Measurements from ENCODE around the gene NIF3L1.

The NIF3L1 gene

GRCh38 chr2:200888704-200889625 lies at the start of gene NIF3L1, which contains the start of gene PPIL3:
TSS of gene NIF3L1 (plus strand) at chr2:200889371. CDS start at chr2:200891944, 2,573 bp downstream.
TSS of gene PPIL3 (minus strand) at chr2:200889077. CDS start at chr2:200887615, 1,462 bp downstream.
- no peak for FAIRE-seq

GRCh38 chr2:200839513-200839912 lies 49.7 kb upstream of the NIF3L1 start:
- no peak for FAIRE-seq

DNA sequence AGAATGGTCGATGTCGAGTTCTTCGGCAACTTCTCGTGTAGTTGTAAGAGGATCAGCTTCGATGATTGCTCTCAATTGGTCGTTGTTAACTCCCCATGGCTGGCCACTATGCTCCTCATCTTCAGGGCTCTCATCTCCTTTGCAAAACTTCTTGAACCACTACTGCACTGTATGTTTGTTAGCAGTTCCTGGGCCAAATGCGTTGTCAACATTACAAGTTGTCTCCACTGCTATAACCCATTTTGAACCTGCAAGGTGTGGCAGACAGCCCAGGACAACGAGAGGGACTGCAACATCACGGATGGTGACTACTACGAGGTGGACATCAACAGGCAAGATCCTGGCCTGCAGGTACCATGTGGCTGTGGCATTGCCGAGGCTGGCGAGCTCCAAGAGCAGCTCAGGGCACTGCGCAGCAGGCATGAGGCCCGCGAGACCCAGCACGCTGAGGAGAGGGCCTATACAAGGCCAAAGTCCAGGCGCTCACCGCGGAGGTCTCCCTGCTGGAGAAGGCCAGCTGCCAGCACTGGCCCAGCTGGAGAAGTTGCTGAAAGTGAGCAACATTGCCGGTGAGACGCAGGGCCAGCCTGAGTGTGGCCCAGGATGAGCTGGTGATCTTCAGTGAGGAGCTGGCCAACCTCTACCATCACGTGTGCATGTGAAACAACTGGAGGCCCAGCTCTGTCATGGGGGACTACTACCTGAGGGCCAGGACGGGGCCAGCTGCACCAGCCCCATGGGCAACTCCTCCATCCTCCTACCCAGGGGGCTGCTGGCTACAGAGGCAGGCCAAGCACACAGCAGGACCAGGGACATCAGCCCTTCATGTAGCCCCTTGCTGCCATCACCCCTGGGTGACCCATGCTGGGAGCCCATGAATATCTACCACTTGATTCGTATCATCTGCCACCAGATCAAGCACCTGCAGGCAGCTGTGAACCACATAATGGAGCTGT lies 44.9 kb upstream of the NIF3L1 start:
- FAIRE-seq, result no peak

- FAIRE-seq, result no peak
Measured at GRCh38 chr2:200845194-200845593, 44.0 kb upstream of the NIF3L1 start.

DNA sequence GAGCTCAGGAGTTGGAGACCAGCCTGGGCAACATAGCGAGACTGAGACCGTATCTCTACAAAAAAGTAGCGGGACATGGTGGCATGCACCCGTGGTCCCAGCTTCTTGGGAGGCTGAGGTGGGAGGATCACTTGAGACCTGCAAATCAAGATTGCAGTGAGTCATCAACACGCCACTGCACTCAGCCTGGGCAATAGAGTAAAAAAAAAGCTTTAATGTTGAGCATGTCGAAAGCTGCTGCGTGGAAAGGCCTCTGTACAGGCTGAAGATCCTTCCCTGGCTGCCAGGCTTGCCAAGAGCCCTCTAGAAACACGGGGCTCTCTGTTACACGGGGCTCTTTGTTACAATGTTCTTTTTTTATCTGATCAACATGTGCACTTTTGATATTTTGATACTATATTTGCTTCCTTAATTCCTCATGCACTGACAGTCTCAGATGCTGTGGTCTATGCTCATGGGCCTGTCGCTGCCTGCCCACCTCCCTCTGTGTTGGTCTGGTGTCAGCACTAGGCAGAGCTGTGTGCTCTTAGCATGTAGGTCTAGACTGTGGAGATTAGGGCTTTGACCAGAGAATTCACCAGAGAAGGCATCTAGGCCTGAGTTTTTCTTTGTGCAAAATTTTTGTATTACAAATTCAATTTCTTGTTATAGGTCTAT lies 43.4 kb upstream of the NIF3L1 start:
- no peak for FAIRE-seq

DNA sequence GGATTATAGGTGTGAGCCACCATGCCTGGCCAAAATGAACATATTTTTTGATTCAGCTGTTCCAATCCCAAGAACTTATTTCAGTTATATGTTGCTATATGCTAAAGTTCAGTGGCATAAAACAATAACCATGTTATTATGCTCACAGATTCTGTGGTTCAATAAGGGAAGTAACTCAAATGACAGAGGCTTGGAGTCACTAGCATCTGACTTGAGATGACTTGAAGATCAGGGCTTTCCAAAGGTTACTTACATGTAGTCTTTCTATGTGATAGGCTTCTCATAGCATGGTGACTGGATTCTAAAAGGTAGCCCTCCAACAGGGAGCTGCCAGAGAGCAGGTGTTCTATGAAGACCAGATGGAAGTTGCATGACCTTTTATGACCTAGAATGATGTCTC lies 41.9 kb upstream of the NIF3L1 start:
- FAIRE-seq, result no peak

DNA sequence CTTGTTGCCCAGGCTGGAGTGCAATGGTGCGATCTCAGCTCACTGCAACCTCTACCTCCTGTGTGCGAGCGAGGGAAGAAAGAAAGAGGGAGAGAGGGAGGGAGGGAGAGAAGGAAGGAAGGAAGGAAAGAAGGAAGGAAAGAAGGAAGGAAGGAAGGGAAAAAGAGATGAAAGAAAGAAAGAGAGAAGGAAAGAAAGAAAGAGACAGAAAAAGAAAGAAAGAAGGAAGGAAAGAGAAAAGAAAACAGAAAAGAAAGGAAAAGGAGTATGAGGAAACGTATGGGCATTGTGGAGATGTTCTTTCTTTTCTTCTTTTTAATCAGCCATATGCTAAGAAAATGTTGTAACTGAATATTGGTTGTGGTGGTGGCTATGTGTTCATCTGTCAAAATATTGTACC lies 41.2 kb upstream of the NIF3L1 start:
- no peak for FAIRE-seq

- FAIRE-seq, result no peak
Measured at GRCh38 chr2:200850512-200851256, 38.5 kb upstream of the NIF3L1 start.

GRCh38 chr2:200851398-200852248 lies 37.5 kb upstream of the NIF3L1 start:
- FAIRE-seq, result no peak

GRCh38 chr2:200852605-200853004 lies 36.6 kb upstream of the NIF3L1 start:
- no peak for FAIRE-seq

- FAIRE-seq, result no peak
Measured at GRCh38 chr2:200856806-200857205, 32.4 kb upstream of the NIF3L1 start.

- no peak for FAIRE-seq
Measured at GRCh38 chr2:200860092-200860795, 28.9 kb upstream of the NIF3L1 start.

- FAIRE-seq, result no peak
Measured at GRCh38 chr2:200861617-200862155, 27.5 kb upstream of the NIF3L1 start.

- no peak for FAIRE-seq
Measured at GRCh38 chr2:200862532-200863000, 26.6 kb upstream of the NIF3L1 start.

DNA sequence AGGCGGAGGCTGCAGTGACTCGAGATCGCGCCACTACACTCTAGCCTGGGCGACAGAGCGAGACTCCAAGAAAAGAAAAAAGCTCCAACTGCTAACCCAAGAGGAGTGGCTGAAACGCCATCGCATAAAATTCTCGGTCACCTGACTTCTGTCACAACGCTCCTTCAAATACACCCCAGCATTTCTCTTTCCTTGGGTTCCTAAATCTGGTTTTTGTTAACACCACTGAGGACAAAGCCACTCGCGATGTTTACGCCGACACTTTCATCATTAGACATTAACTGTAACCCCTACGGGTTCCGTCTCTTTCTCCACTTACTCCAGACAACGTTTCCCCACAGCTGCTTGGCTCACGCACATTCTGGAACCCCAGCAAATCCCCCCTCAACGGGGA lies 25.4 kb upstream of the NIF3L1 start:
- no peak for FAIRE-seq

- FAIRE-seq, result no peak
Measured at GRCh38 chr2:200864176-200865034, 24.8 kb upstream of the NIF3L1 start, which contains the start of gene CLK1. TSS of gene CLK1 (minus strand) at chr2:200864658. CDS start at chr2:200861862, 2,796 bp downstream.

DNA sequence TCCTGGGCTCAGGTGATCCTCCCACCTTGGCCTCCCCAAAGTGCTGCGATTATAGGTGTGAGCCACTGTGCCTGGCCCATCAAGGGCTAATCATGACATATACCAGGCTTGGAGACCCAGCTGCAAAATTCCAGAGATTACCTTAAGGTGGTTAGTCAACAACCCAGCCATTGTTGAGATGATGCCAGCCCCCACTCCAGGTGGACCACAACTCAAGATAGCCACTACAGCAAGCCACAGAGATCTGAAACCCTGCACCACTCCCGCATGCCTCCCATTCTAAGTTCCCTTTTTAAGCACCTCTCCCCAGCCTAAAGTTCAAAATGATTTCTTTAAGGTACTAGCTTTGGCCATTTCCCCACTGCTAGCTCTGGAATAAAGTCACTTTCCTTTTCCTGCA lies 20.2 kb upstream of the NIF3L1 start:
- FAIRE-seq, result no peak

DNA sequence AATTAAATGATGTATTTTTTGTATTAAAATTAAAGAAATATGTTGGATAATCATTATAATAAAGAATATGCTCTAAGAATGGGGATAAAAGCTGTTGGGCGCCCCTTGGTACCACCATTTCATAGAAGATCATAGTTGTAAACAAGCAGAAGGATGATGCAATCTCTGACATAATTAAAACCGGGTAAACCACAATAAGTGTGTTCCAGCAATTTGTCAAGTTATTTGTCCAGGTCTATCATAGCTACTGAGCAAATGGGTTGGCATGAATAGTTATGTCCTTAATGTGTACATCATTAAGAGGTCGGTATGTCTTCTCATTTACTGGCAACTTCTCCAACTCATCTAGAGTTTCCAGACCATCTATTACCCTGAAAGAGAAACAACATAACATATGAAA lies 18.0 kb upstream of the NIF3L1 start:
- no peak for FAIRE-seq

GRCh38 chr2:200873560-200873959 lies 15.6 kb upstream of the NIF3L1 start:
- no peak for FAIRE-seq

Data from colon (tissue), 2 donors.